HG02840 (cell line): ENCODE measurements around the gene FAM107B.

ENCODE experiments used
- ATAC-seq: cut with Tn5 transposase; IDR thresholded peaks from one replicate; pipeline ENCODE4 v1.9.1; 2021; ENCODE audit warnings: mild to moderate bottlenecking, moderate library complexity, moderate number of reproducible peaks; ENCODE audit not compliant: unreplicated experiment, low FRiP score

FAM107B gene

GRCh38 chr10:14523286-14523685 is 251.4 kb downstream of the FAM107B start:
- ATAC-seq = no peak

DNA sequence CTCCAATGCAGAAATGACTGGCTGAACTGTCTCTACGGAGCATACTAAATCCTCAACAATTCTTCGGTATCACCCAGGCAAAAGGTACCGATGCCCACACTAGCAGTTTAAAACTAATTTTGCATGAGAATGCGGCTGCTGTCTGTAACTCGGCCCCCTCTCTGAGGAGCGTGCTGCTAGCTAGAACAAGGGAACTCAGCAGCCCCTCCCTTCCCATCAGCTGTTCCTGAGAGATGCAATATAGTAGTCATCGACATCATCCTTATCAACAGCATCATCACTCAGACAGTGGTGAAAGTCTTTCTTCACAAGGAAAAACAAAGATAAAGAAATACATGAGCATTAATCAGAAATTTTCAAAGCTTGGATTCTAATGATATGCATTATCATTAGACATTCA is 254.9 kb downstream of the FAM107B start:
- no peak for ATAC-seq

DNA sequence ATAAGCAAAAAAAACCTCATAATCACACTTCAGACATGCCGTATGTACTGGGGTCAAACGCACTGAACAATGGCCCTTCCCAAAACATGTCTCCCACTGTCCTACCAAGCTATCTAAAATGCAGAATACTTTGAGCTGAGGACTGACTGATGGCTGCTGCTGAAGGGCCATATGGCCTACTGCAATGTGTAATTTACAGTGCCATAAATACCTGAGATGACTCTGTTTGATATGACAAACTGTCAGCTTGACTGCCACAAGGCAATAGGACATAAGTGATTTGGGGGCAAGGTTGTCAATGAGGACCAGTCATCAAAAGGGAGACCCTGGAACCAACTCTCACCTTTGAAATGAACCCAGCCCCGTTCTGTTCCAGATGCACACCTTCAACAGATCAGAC is 256.5 kb downstream of the FAM107B start:
- no peak for ATAC-seq

- ATAC-seq = no peak
Observed at GRCh38 chr10:14513123-14513522, 261.6 kb downstream of the FAM107B start.

GRCh38 chr10:14510346-14510745 is 264.4 kb downstream of the FAM107B start:
- ATAC-seq = no peak

- ATAC-seq = no peak
Observed at GRCh38 chr10:14508725-14509124, 266.0 kb downstream of the FAM107B start.

DNA sequence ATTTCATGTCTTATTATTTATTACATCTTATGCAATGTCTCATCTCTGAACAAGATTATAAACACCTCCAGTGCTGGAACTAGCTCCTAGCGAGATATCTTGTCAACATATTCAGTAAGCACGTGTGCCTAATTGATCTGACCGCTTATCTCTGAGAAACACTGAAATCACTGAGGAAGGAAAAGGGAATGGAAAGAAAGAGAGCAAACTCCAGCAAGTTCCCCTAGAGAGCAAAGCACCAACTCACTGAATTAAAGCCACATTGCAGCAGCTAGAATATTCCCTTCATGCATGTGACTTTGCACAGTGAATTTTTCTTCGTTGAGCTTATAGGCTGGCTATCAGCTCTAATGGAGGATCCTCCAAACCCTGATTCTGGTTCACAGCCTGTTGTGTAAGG is 266.9 kb downstream of the FAM107B start:
- ATAC-seq = no peak

DNA sequence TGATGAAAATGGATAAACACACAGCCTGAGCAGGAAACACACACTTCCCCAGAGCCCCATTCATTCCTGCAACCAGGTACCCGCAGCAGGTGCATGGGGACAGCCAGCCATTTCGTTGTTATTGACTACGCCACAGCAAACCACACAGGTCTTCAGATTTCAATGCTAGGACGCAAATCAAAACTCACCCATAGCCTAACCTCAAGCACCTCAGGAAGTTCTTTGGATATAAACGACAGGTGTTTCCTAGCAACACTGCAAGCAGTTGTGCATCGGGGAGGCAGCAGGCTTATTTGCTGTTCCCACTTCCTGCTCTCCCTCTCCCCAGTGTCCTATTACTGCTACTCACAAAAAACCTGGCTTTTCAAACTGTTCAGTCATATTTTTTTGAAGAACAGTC is 267.5 kb downstream of the FAM107B start:
- no peak for ATAC-seq

DNA sequence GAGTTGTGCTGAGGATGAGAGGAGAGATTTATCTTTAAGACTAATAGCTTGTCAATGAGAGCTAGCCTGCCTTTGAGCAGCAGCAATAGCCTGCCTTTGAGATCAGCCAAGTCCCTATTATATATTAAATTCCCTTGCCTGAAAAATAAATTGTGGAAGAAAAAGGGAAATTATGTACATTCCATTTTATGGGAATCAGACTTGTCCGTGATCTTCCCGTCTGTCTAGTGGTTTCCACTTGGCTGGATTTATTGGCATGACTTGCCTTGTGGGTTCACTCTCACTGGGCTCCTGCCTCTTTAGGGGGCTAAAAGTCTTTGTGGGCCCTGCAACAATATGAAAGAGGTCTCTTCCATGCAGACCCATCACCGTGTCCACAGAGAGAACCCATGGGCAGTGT is 272.3 kb downstream of the FAM107B start:
- ATAC-seq = no peak

DNA sequence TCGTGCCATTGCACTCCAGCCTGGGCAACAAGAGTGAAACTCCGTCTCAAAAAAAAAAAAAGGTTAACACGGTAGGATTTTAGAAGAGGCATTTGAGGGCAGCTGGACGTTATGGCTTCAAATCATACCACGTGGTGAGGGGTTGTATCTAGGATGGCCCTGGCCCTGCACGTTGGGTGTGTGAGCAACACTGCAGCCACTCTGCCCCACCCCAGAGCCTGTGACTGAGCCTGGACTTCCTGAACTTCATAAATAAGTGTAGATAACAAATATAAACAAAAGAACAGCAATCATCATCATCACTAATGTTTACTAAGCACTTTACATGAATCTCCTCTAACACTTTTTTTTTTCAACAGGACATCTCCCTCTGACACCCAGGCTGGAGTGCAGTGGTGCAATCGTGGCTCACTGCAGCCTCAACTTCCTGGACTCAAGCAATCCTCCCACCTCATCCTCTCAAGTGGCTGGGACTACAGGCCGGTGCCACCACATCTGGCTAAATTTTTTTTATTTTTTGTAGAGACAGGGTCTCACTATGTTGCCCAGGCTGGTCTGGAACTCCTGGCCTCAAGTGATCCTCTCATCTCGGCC is 274.4 kb downstream of the FAM107B start:
- ATAC-seq = no peak

DNA sequence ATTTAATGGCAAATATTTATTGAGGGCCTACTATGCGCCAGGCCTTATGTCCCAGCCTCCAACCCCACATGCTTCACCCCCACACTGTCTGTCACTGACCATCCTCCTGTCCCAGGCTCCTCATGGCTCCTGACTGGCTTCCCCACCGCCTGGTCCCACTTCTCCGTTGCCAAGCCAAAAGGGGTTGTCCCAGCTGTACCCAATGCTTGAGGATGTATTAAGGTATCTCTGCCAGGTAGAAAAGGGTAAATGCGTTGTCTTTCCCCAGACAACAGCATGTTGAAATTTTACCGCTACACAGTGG is 275.1 kb downstream of the FAM107B start:
- no peak for ATAC-seq

GRCh38 chr10:14498326-14498725 is 276.4 kb downstream of the FAM107B start:
- no peak for ATAC-seq

- no peak for ATAC-seq
Observed at GRCh38 chr10:14491811-14492210, 282.9 kb downstream of the FAM107B start.

- ATAC-seq = no peak
Observed at GRCh38 chr10:14489522-14490177, 285.0 kb downstream of the FAM107B start.

- no peak for ATAC-seq
Observed at GRCh38 chr10:14487488-14487883, 287.2 kb downstream of the FAM107B start.

- ATAC-seq = no peak
Observed at GRCh38 chr10:14486777-14487487, 287.8 kb downstream of the FAM107B start.

DNA sequence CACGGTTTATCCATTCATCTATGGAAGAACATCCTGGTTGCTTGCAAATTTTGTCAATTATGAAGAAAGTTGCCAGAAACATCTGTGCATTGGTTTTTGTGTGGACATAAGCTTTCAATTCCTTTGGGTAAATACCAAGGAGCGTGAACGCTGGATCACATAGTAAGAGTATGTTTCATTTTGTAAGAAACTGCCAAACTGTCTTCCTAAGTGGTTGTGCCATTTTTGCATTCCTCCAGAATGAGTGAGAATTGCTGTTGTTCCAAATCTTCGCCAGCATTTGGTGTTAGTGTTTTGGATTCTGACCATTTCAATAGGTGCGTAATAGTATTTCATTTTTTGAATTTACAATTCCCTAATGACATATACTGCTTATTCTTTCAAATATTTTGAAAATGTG is 288.7 kb downstream of the FAM107B start:
- ATAC-seq = no peak

DNA sequence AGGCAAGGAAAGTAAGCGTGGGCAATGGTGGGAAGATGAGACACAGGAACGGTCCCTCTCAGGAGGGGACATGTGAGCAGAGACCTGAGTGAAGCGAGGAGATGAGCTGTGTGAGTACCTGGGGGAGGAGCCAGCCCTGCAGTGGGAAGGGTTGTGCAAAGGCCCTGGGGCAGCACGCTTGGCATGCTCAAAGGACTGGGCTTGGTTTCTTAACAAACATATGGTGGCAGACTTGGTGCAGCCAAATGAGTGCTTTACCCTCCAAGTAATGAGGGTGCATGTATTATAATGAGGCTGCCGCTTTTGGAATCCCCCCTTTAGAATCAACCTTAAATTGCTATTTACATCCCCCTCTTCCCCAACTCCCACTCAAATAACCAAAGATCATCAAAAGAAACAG is 291.3 kb downstream of the FAM107B start:
- ATAC-seq = no peak

- ATAC-seq = no peak
Observed at GRCh38 chr10:14481752-14482151, 292.9 kb downstream of the FAM107B start.

DNA sequence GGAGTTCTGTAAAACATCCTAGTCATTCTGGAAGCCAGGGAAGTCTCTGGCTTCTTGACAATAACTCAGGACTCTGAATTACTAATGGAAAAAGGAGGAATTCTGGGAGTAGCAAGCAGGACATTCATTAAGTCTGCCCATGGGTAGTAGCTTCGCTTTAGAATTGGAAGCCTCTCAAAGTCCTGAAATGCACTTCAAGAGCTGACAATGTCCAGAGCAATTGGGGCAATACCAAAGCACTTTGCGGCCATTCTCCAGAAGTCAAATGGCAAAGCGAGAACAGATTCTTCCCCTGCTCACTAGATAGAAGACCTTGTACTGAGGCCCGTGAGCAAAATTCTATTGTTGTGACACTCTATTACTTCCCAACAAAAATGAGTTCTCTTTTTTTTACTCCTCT is 293.7 kb downstream of the FAM107B start:
- ATAC-seq = no peak

GRCh38 chr10:14478604-14479003 is 296.1 kb downstream of the FAM107B start:
- ATAC-seq = no peak

- no peak for ATAC-seq
Observed at GRCh38 chr10:14478201-14478600, 296.5 kb downstream of the FAM107B start.
